SK-N-SH treated with all-trans-retinoic acid at 6 μM for 48 hours (cell line): Measurements from ENCODE around the gene CCDC197.

ENCODE experiments used
- ATAC-seq: fragments of 200-7000 bp; cut with Tn5 transposase; 3 replicates; pipeline ENCODE4 v1.9.1; 2020; ENCODE audit warnings: mild to moderate bottlenecking, moderate library complexity
- ARNTL ChIP-seq: fragments of 450-650 bp; formaldehyde crosslinking; IDR thresholded peaks from 2 replicates; pipeline ENCODE4 v1.5.0; 2020; ENCODE audit warnings: low read depth, mild to moderate bottlenecking, moderate library complexity, borderline replicate concordance
- BACH2 ChIP-seq: fragments of 250-450 bp; sonication (Bioruptor Pico); IDR thresholded peaks from 2 replicates; pipeline ENCODE4 v1.9.0; 2021; ENCODE audit warnings: mild to moderate bottlenecking, borderline replicate concordance
- CREB5 ChIP-seq: fragments of 250-450 bp; sonication (Bioruptor Pico); IDR thresholded peaks from 2 replicates; pipeline ENCODE4 v1.5.1; 2020; ENCODE audit warnings: low read depth, mild to moderate bottlenecking, moderate library complexity
- CSDC2 ChIP-seq: fragments of 250-450 bp; sonication (Bioruptor Pico); IDR thresholded peaks from 2 replicates; pipeline ENCODE4 v1.5.0; 2020; ENCODE audit warnings: mild to moderate bottlenecking, moderate library complexity
- CSRNP3 ChIP-seq: fragments of 250-450 bp; sonication (Bioruptor Pico); IDR thresholded peaks from 2 replicates; pipeline ENCODE4 v1.5.1; 2021; ENCODE audit warnings: mild to moderate bottlenecking, moderate library complexity
- ESRRG ChIP-seq: fragments of 250-450 bp; sonication (Bioruptor Pico); IDR thresholded peaks from 2 replicates; pipeline ENCODE4 v1.6.1; 2021; ENCODE audit warnings: mild to moderate bottlenecking
- GLIS3 ChIP-seq: fragments of 250-450 bp; sonication (Bioruptor Pico); IDR thresholded peaks from 2 replicates; pipeline ENCODE4 v1.5.0; 2020; ENCODE audit warnings: mild to moderate bottlenecking, moderate library complexity
- ISL1 ChIP-seq: fragments of 250-450 bp; sonication (Bioruptor Pico); IDR thresholded peaks from 2 replicates; pipeline ENCODE4 v2.1.2; 2022; ENCODE audit warnings: mild to moderate bottlenecking, moderate library complexity
- OSR1 ChIP-seq: fragments of 250-450 bp; sonication (Bioruptor Pico); IDR thresholded peaks from 2 replicates; pipeline ENCODE4 v1.8.0; 2022; ENCODE audit warnings: moderate library complexity, mild to moderate bottlenecking, inconsistent platforms
- PATZ1 ChIP-seq: fragments of 250-450 bp; sonication (Bioruptor Pico); IDR thresholded peaks from 2 replicates; pipeline ENCODE4 v1.8.0; 2020; ENCODE audit warnings: mild to moderate bottlenecking, moderate library complexity, borderline replicate concordance
- POU6F1 ChIP-seq: fragments of 250-450 bp; sonication (Bioruptor Pico); IDR thresholded peaks from 2 replicates; pipeline ENCODE4 v1.8.0; 2021; ENCODE audit warnings: low read depth, mild to moderate bottlenecking, moderate library complexity, borderline replicate concordance
- PPARA ChIP-seq: fragments of 250-450 bp; sonication (Bioruptor Pico); IDR thresholded peaks from 2 replicates; pipeline ENCODE4 v1.5.0; 2020; ENCODE audit warnings: mild to moderate bottlenecking, borderline replicate concordance
- RARB ChIP-seq: fragments of 250-450 bp; sonication (Bioruptor Pico); IDR thresholded peaks from 2 replicates; pipeline ENCODE4 v1.8.0; 2021; ENCODE audit warnings: mild to moderate bottlenecking, moderate library complexity
- SNAI2 ChIP-seq: fragments of 250-450 bp; sonication (Bioruptor Pico); IDR thresholded peaks from 2 replicates; pipeline ENCODE4 v1.5.0; 2020; ENCODE audit warnings: mild to moderate bottlenecking, moderate library complexity
- TCF4 ChIP-seq: fragments of 250-450 bp; sonication (Bioruptor Pico); IDR thresholded peaks from 2 replicates; pipeline ENCODE4 v1.8.0; 2021; ENCODE audit warnings: mild to moderate bottlenecking, moderate library complexity, borderline replicate concordance
- TOX ChIP-seq: fragments of 250-450 bp; sonication (Bioruptor Pico); IDR thresholded peaks from 2 replicates; pipeline ENCODE4 v1.8.0; 2021; ENCODE audit warnings: mild to moderate bottlenecking, moderate library complexity, borderline replicate concordance
- TSHZ2 ChIP-seq: fragments of 250-450 bp; sonication (Bioruptor Pico); IDR thresholded peaks from 2 replicates; pipeline ENCODE4 v1.5.0; 2020; ENCODE audit warnings: mild to moderate bottlenecking, moderate library complexity
- ZC3H10 ChIP-seq: fragments of 250-450 bp; sonication (Bioruptor Pico); IDR thresholded peaks from 2 replicates; pipeline ENCODE4 v1.5.1; 2021; ENCODE audit warnings: mild to moderate bottlenecking, moderate library complexity
- ZFP3 ChIP-seq: fragments of 250-450 bp; sonication (Bioruptor Pico); IDR thresholded peaks from 2 replicates; pipeline ENCODE4 v1.5.0; 2020; ENCODE audit warnings: mild to moderate bottlenecking, moderate library complexity
- ZNF565 ChIP-seq: fragments of 450-650 bp; formaldehyde crosslinking; conservative IDR thresholded peaks from 2 replicates; pipeline ENCODE4 v1.5.0; 2020; ENCODE audit warnings: low read depth, mild to moderate bottlenecking, moderate library complexity
- ZNF70 ChIP-seq: fragments of 450-650 bp; formaldehyde crosslinking; IDR thresholded peaks from 2 replicates; pipeline ENCODE4 v1.5.0; 2020; ENCODE audit warnings: mild to moderate bottlenecking, moderate library complexity

CCDC197 gene

GRCh38 chr14:94034886-94035285 lies 37.8 kb downstream of the CCDC197 start:
- no peak for TF ChIP-seq ISL1 (CRISPR knock-in tag)
- no peak for TF ChIP-seq SNAI2 (CRISPR knock-in tag)
- TF ChIP-seq ZFP3 (CRISPR knock-in tag) = no peak
- TF ChIP-seq RARB (CRISPR knock-in tag) = no peak
- no peak for TF ChIP-seq ZC3H10 (CRISPR knock-in tag)
- no peak for TF ChIP-seq POU6F1 (CRISPR knock-in tag)
- TF ChIP-seq OSR1 (CRISPR knock-in tag) = no peak
- TF ChIP-seq BACH2 (CRISPR knock-in tag) = no peak
- no peak for TF ChIP-seq GLIS3 (CRISPR knock-in tag)
- no peak for TF ChIP-seq ZNF565 (CRISPR knock-in tag)
- no peak for TF ChIP-seq PPARA
- TF ChIP-seq TSHZ2 (CRISPR knock-in tag) = no peak
- TF ChIP-seq PATZ1 = no peak
- no peak for TF ChIP-seq CSRNP3
- TF ChIP-seq ARNTL (CRISPR knock-in tag) = no peak
- TF ChIP-seq TCF4 (CRISPR knock-in tag) = no peak
- no peak for TF ChIP-seq ESRRG
- TF ChIP-seq ZNF70 = no peak
- no peak for TF ChIP-seq CSDC2 (CRISPR knock-in tag)
- no peak for TF ChIP-seq TOX
- TF ChIP-seq, all 23 proteins: peak for 0
- ATAC-seq = no peak

- TF ChIP-seq ZNF565 (CRISPR knock-in tag) (no peak), GLIS3 (CRISPR knock-in tag) (no peak), TOX (no peak), PPARA (no peak), SNAI2 (CRISPR knock-in tag) (no peak), PATZ1 (no peak)
- peak; percentile 99 for ATAC-seq
These were observed 39.4 kb downstream of the CCDC197 start for GRCh38 chr14:94036313-94037167.

- no peak for ATAC-seq
- TF ChIP-seq RARB (CRISPR knock-in tag) (no peak), ISL1 (CRISPR knock-in tag) (no peak), PATZ1 (no peak), CREB5 (no peak)
- TF ChIP-seq, all 23 proteins: peak for 0
These were observed 40.9 kb downstream of the CCDC197 start for GRCh38 chr14:94037954-94038353.
